ENCODE data around the gene B3GALNT1.
"Not testable (repeated sequence)": the region's sequence is repeated elsewhere in the genome, so short reads cannot be mapped to it uniquely, and the experiment has no call there.

Gene B3GALNT1

DNA sequence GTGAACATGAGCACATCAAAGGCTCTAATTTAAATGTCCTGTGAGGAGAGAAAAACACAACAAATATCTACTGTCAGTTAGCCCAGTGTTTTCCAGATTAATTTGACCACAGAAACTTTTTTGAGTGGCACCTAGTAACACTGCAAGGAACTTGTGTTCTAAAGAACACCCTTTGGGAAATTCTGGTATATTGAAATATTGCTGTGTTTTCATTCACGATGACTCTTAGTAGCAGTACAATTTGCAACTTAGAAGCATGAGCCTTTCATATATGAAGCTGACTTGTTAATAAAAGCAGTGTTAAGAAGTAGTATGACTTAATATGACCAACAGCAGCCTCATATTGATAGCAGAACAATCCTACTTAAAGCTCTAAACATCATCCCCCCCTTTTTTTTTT lies 32.0 kb downstream of the B3GALNT1 start:
- DNase-seq (ENCODE audit: low read depth): no peak

- DNase-seq (ENCODE audit: low read depth): no peak
Observed at GRCh38 chr3:161072751-161073150, 32.4 kb downstream of the B3GALNT1 start.

DNA sequence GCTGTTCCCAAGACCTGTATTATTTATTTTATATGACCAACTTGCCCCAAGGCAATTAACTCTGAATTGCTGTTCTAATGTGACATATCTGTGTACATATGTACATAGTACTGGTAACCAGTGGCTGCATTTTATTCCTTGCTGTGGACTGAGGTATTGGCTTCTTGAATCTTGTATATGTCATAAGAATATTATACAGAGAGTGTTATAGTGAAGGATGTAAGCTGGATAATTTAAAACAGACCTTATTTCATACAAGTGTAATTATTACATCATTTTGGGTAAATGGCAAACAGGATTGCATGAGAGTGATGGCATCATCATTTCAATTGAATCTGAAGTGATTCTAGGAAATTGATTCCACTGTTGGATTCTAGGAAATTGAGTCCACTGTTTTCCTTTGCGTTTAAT lies 32.9 kb downstream of the B3GALNT1 start:
- no peak for DNase-seq (ENCODE audit: low read depth)

GRCh38 chr3:161070980-161071663 lies 34.0 kb downstream of the B3GALNT1 start:
- no peak for DNase-seq (ENCODE audit: low read depth)

- DNase-seq (ENCODE audit: low read depth): no peak
Observed at GRCh38 chr3:161070252-161070930, 34.8 kb downstream of the B3GALNT1 start.

GRCh38 chr3:161069511-161070251 lies 35.5 kb downstream of the B3GALNT1 start:
- DNase-seq (ENCODE audit: low read depth): peak; percentile 64

GRCh38 chr3:161067335-161067734 lies 37.8 kb downstream of the B3GALNT1 start:
- no peak for DNase-seq (ENCODE audit: low read depth)

GRCh38 chr3:161066930-161067329 lies 38.2 kb downstream of the B3GALNT1 start:
- DNase-seq (ENCODE audit: low read depth): no peak

DNA sequence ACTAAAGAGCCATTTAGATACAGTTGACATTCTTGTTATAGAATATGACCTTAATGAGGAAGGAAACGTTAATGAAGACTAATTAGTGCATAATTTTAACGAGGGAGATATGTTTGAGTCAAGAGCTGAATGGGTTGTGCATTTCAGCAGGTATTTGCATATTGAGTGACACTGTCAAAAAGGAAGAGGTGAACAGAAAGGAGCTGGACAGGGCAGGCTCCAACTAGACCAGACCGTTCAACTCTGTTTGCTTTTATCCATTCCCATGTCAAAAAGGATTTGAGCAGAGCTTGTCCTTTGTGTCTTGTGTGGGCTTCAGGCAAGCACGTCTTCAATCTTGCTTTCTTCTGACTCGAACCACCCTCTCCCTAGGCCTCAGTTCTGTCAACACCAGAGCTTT lies 40.7 kb downstream of the B3GALNT1 start:
- DNase-seq (ENCODE audit: low read depth): no peak

GRCh38 chr3:161054860-161055604 lies 50.1 kb downstream of the B3GALNT1 start:
- DNase-seq (ENCODE audit: low read depth): no peak

DNA sequence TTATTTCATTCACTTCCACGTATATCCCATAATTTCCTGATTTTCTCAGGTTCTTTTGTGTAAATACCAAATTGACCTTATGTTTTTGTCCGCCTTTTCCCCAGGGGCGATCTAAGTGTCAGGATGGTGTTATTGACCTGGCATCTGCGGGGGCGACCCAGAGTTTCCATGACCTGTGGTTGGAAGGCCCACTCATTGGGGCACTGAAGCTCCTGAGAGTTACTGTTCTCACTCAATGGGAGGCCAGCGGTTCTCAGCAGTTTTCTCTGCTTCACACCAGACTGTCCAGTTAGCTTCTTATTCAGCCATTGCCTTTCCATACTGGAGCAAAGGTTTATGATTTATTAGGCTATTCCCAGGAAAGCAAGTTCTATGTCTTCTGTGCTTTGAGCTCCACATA lies 53.3 kb downstream of the B3GALNT1 start:
- no peak for DNase-seq (ENCODE audit: low read depth)

GRCh38 chr3:161050935-161051334 lies 54.2 kb downstream of the B3GALNT1 start:
- DNase-seq (ENCODE audit: low read depth): no peak

GRCh38 chr3:161049683-161050248 lies 55.4 kb downstream of the B3GALNT1 start:
- DNase-seq (ENCODE audit: low read depth): no peak

GRCh38 chr3:161043336-161044035 lies 61.7 kb downstream of the B3GALNT1 start:
- DNase-seq (ENCODE audit: low read depth): no peak

- DNase-seq (ENCODE audit: low read depth): no peak
Observed at GRCh38 chr3:161042023-161042501, 63.1 kb downstream of the B3GALNT1 start.

DNA sequence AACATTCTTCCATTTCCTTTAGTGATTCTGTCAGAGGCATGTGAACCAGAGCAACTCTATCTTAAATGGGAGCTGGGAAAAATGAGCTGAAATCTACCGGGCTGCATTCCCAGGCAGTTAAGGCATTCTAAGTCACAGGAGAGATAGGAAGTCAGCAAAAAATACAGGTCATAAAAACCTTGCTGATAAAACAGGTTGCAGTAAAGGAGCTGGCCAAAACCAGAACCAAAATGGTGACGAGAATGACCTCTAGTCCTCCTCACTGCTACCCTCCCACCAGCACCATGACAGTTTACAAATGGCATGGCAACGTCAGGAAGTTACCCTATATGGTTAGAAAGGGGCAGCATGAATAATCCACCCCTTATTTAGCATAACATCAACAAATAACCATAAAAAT lies 66.4 kb downstream of the B3GALNT1 start:
- no peak for DNase-seq (ENCODE audit: low read depth)

GRCh38 chr3:161035711-161036110 lies 69.4 kb downstream of the B3GALNT1 start:
- DNase-seq (ENCODE audit: low read depth): peak; percentile 5

DNA sequence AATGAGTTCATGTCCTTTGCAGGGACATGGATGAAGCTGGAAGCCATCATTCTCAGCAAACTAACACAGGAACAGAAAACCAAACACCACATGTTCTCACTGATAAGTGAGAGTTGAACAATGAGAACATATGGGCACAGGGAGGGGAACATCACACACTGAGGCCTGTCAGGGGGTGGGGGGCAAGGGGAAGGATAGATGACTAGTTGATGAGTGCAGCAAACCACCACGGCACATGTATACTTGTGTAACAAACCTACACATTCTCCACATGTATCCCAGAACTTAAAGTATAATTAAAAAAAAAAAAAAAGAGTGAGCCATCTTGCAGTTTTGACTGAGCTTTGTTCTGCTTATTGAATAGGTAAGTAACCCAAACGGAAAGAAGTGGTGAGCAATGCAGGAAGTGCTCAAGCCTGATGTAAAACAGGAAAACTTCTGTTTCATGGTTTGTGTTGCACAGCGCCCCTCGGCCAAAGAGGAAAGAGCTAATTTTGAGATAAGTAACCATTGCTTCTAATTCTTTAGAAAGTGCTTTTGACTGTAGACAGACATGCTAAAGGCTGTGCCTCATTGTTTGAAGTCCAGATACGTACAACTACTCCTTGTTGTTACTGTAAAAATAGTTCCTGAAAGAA lies 70.1 kb downstream of the B3GALNT1 start:
- DNase-seq (ENCODE audit: low read depth): not testable (repeated sequence)
